Kidney (tissue), 14 donors: Measurements from ENCODE around the gene GIT1. TPM values are rescaled to one million over a fixed set of nuclear protein-coding genes. Genes with fewer than 3 reads are reported as not detected.

Experiments used
- DNase-seq, 5 donors: peaks; one replicate each; pipeline ENCODE4 v3.0.0-alpha.2; 2013 to 2020
- FAIRE-seq: peaks from 2 replicates; lab custom pipeline; 2012; peaks lifted over from hg19 to GRCh38; lab: Jason Lieb, UNC
- H3K27ac ChIP-seq, 2 donors: one replicate each; pipeline ENCODE4 v1.7.0; 2013; ENCODE audit warnings: low read depth in 2 of 2, low read length in 2 of 2, inconsistent platforms in 1 of 2
- H3K27me3 ChIP-seq: one replicate; pipeline ENCODE4 v1.7.1; 2013; ENCODE audit warnings: low read length, inconsistent platforms; ENCODE audit not compliant: control insufficient read depth, insufficient read depth
- H3K36me3 ChIP-seq, 3 donors: one replicate each; pipeline versions ENCODE4 v1.7.0 to v1.7.1; 2013; ENCODE audit warnings: low read length in 3 of 3, control low read depth in 1 of 3, inconsistent platforms in 1 of 3; ENCODE audit not compliant: insufficient read depth in 3 of 3, control insufficient read depth in 2 of 3
- H3K4me1 ChIP-seq, 3 donors: one replicate each; pipeline versions ENCODE4 v1.7.0 to v1.7.1; 2013; ENCODE audit warnings: low read length in 3 of 3, inconsistent platforms in 1 of 3, low read depth in 1 of 3; ENCODE audit not compliant: control insufficient read depth in 2 of 3, insufficient read depth in 2 of 3
- H3K4me3 ChIP-seq, 3 donors: one replicate each; pipeline versions ENCODE4 v1.7.0 to v1.8.1; 2013; ENCODE audit warnings: low read length in 3 of 3, control low read depth in 1 of 3, inconsistent platforms in 1 of 3
- H3K9ac ChIP-seq, 3 donors: one replicate each; pipeline versions ENCODE4 v1.7.0 to v1.7.1; 2013; ENCODE audit warnings: low read length in 3 of 3, control low read depth in 1 of 3, inconsistent platforms in 1 of 3
- H3K9me3 ChIP-seq, 3 donors: one replicate each; pipeline versions ENCODE4 v1.7.0 to v1.7.1; 2013; ENCODE audit warnings: low read length in 3 of 3, control low read depth in 1 of 3, inconsistent platforms in 1 of 3; ENCODE audit not compliant: control insufficient read depth in 2 of 3, insufficient read depth in 1 of 3
- intact Hi-C: fragments of 100-400 bp; cut with DNase I; formaldehyde crosslinking; loops from one replicate; pipeline ENCODE4 v1.11.1; 2022
- polyA plus RNA-seq: library from polyadenylated mRNA; stranded (reverse); fragments of 350-450 nt; fragmentation: Illumina TruSeq; extraction: RNeasy Lipid Tissue Mini Kit (QIAGEN cat#74804); gene quantifications from one replicate; pipeline ENCODE4 v1.2.3, GENCODE V29; 2014; ENCODE audit warnings: low read depth, low replicate concordance; ENCODE audit not compliant: insufficient read depth
- total RNA-seq: library from RNA; stranded (reverse); fragmentation: NEBNext Ultra II Directional; extraction: Animal tissue kit (Norgen Biotek cat#: 25700); gene quantifications from one replicate; pipeline ENCODE4 v1.2.1, GENCODE V29; 2021
- TF ChIP-seq, protein P1 (sequence below): IDR thresholded peaks from 3 replicates; pipeline ENCODE4 v1.5.1; 2012; ENCODE audit warnings: mild to moderate bottlenecking, moderate library complexity, borderline replicate concordance; ENCODE audit not compliant: insufficient read depth; ENCODE audit errors: extremely low read depth
- donor health status: control.
- donor health status: control.
- donor health status: control.
- donor health status: control.
- donor health status: control.
- donor health status: DM: yes; HTN: yes; CAD: no.
- donor health status: Normal renal cell carcinoma (clear cell type).

Gene GIT1
- total and polyA plus RNA-seq, 2 donors from 2014 or later, result 21.4 to 41.9 TPM

DNA sequence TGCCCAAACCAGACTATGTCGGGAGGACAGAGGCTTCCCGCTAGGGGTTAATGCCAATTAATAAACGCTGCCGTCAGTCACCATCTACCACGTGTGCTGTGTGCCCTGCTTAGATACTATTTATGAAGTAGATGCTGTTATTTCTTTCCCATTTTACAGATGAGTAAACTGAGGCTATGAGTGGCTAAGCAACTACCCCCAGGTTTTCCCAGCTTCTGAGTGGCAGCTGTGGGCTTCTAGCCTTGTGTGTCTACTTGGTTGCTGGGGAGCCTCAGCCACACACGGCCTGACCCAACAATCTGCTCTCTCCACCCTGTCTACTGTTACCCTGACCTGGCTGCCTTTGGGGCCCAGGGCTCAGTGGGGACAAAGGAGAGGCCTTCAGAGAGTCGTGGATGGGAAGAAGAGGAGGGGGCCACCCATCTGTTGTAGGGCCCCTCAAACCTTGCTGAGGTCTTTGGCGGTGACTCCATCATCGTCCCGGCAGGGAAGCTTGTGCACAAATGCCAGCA, 7.1 kb downstream of the GIT1 start:
- no peak overlapping the region for H3K27ac ChIP-seq
- intact Hi-C loops, result no loop called here

DNA sequence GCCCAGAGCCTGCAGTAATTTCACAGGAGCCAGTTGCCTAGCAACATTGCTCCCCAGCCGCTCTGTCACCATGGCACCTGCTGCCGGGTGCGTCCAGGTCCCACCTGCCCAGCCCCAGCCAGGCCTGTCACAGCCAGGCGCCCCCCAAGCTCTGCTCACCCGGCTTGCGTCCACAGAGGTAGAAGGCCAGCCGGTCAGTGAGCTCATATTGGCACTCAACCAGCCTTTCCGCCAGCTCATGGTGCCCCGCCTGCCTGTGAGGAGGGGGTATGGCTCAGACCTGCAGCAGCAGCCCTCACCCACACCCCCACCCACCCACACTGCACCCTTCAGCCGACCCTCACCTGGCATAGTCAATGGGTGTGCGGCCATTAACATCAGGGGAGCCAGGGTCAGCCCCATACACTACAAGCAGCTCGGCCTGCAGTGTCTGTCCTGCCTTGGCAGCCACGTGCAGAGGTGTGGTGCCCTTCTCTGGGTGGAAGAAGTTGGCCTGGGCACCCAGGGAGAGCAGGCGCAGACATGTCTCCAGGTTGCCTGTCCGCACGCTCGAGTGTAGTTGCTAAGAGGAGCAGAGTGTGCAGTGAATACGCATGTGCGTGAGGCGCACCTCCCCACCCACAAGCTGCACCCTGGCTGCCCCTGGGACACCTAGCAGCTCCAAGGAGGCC, 7.7 kb downstream of the GIT1 start:
- FAIRE-seq, result no peak
- TF ChIP-seq, protein P1, sequence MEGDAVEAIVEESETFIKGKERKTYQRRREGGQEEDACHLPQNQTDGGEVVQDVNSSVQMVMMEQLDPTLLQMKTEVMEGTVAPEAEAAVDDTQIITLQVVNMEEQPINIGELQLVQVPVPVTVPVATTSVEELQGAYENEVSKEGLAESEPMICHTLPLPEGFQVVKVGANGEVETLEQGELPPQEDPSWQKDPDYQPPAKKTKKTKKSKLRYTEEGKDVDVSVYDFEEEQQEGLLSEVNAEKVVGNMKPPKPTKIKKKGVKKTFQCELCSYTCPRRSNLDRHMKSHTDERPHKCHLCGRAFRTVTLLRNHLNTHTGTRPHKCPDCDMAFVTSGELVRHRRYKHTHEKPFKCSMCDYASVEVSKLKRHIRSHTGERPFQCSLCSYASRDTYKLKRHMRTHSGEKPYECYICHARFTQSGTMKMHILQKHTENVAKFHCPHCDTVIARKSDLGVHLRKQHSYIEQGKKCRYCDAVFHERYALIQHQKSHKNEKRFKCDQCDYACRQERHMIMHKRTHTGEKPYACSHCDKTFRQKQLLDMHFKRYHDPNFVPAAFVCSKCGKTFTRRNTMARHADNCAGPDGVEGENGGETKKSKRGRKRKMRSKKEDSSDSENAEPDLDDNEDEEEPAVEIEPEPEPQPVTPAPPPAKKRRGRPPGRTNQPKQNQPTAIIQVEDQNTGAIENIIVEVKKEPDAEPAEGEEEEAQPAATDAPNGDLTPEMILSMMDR, result no peak
- peaks cover 0 to 14% (median 5%) of the 10 kb centered on the region in 3 donors for H3K4me1 ChIP-seq

More for the DNA sequence above, 7.1 kb downstream of the GIT1 start:
- no peaks in the 10 kb centered on the region for H3K27me3 ChIP-seq
- DNase-seq (peak in 1 of 5 donors; percentile 29), FAIRE-seq (no peak)
- TF ChIP-seq, protein P1, result no peak
- H3K9me3 ChIP-seq, result no peaks in the 10 kb centered on the region
- H3K36me3 ChIP-seq, result peaks cover 0 to 15% (median 8%) of the 10 kb centered on the region in 3 donors
- no peak overlapping the region for H3K9ac ChIP-seq
- H3K4me3 ChIP-seq, result no peak overlapping the region
- peaks cover 0 to 19% (median 5%) of the 10 kb centered on the region in 3 donors for H3K4me1 ChIP-seq

DNA sequence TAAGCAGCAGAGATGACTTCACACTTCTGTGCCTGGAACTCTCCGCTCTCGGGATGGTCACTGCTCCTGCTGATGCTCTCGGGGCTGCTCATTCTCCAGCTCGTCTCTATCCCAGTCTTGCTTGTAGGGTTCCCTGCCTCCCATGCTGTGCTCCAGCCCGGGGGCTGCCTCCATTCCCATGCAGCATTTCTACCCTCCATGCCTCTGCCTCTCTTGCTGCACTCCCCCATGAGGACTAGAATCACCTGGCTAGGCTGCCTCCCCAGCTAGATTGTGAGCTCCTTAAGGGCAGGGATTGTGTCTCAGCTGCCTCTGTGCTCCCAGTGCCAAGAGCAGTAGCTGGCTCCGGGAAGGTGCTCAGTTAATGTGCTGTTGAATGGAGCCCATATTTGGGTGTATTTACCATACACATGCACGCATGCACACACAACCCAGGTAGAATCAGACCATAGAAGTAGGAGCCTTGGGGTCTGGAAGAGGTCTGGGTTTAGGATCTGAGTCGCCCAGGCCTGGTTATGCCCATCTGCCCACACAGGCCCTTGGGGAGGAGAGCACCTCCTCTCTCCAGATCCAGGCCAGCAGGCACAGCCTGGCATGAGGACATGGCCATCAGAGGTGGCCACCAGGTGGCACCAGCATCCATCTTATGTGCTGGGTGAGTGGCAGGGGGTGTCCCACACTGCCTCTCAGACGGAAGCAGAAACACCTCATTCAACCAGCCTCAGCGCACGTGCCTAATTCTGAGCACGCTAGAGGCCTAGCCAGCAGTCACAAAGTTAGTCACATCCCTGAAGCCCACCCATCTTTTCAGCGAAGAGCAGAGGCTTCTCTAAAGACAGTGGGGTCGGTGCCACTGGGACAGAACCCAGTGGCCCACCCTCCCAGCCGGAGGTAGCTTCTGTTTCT, 9.3 kb downstream of the GIT1 start:
- Histone ChIP-seq H3K27me3 (no peaks in the 10 kb centered on the region), H3K9me3 (no peaks in the 10 kb centered on the region), H3K4me3 (no peak overlapping the region), H3K9ac (no peak overlapping the region), H3K4me1 (peaks cover 0 to 7% (median 5%) of the 10 kb centered on the region in 3 donors), H3K36me3 (peaks cover 0 to 19% (median 18%) of the 10 kb centered on the region in 3 donors), H3K27ac (no peak overlapping the region)
- TF ChIP-seq, protein P1, result peak; percentile 91
- intact Hi-C loops, result no loop called here
- no peak for FAIRE-seq
- peak; percentile 84 to 93 (median 89) for DNase-seq

More for the DNA sequence above, 7.7 kb downstream of the GIT1 start:
- H3K4me3 ChIP-seq, result no peak overlapping the region
- intact Hi-C loops, result no loop called here
- H3K9me3 ChIP-seq, result no peaks in the 10 kb centered on the region
- peaks cover 0 to 15% (median 8%) of the 10 kb centered on the region in 3 donors for H3K36me3 ChIP-seq
- H3K9ac ChIP-seq, result no peak overlapping the region
- no peak overlapping the region for H3K27ac ChIP-seq
- H3K27me3 ChIP-seq, result no peaks in the 10 kb centered on the region
- peak in 2 of 5 donors; percentile 55 to 73 for DNase-seq
